ENCODE results near the gene MYL7.
A peak's percentile ranks its signal among the peaks of the same experiment; 100 is the strongest.

Gene MYL7

DNA sequence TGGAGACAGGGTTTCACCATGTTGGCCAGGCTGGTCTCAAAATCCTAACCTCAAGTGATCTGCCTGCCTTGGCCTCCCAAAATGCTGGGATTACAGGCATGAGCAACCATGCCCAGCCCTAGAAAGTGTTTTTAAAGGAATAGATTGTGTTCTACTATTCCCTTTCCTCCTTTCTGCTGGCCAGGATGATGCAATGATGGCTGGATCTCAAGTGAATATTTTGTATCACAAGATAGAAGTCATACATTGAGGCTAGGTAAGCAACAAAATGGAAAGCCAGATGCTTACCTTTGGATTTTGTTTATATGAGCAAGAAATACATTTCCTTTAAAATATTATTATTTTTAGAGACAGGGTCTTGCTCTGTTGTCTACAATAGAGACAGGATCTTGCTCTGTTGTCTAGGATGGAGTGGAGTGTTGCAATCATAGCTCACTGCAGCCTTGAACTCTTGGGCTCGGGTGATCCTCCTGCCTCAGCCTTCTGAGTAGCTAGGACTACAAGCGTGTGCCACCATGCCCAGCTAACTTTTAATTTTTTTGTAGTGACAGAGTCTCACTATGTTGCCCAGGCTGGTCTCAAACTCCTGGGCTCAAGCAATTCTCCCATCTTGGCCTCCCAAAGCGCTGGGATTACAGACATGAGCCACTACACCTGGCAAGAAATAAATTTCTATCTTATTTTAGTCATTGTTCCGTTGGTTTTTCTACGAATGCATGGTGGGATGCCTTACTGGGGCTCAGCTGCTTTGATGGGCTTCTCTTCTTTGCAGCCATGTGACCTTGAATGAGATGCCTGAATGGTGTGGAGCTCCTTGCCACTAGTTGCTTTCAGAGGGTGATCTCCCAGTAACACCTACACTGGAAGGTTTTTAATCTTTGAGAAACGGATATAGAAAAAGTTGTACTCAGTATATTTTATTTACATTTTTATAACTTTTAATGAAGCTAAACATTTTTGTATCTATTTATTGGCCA lies 42.8 kb downstream of the MYL7 start:
- DNase-seq = no peak

DNA sequence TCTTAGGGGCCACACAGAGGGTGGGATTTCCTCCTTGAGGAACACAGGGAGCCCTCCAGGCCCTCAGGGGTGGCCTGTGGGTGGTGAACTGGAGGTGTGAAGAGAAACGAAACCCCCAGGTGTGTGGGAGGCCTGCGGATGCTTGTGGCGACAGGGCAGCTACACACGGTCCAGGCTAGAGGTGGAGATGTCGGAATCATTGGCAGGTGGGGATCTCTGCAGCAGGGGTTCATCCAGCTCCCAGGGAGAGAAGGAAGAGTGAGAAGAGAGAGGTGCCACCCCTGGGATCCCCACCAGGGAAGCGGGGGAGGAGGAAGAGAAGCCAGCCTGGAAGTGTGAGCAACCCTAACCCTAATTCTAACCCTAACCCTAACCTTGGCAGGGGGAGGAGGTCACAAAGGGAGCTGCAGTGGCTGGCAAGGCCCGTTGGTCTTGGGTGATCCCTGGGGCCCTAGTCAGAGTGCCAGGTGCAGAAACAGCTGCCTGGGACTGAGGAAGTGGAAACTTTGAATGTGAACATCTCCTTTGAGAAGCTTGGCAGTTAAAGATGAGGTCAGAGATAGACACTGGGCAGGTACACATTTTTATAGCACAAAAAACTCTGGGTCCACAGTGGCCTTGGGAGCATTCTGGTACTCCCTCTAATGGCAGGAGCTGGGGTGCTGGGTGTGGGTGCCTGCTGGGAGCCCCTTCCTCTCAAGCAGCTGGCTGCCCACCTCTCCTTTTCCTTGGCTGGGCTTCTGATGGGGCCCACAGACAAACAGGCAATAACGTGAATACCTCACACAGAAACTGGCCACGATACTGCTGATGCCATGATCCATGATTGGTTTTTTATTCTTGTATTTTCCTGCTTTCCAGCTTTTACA lies 43.8 kb downstream of the MYL7 start:
- DNase-seq = peak in 1 of 2 donors; percentile 66

DNA sequence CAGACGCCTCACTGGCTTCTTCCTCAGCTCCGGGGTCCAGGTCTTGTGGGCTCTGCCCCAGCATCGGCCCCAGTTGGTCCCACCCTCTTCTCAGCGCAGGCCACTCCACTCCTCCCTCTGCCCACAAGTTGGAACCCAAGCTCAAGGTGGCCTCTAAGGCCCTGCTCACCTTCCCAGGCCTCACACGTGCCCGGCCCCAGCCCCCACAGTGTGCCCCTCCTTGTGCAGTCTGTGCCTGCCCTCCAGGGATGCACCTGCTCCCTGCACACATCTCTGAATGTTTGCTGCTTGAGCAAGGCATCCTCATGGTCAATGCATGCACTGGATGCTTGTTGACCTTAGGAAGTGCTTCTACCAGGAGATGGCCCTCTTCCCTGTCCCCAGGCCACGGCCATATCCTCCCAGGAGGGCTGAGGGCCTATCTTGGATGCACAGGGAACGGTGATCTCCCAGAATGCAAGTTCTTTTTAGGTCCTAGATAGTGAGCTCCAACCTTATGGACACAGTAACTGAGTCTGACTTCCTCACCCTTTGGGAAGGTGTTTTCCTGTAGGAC lies 44.7 kb downstream of the MYL7 start:
- no peak for DNase-seq

DNA sequence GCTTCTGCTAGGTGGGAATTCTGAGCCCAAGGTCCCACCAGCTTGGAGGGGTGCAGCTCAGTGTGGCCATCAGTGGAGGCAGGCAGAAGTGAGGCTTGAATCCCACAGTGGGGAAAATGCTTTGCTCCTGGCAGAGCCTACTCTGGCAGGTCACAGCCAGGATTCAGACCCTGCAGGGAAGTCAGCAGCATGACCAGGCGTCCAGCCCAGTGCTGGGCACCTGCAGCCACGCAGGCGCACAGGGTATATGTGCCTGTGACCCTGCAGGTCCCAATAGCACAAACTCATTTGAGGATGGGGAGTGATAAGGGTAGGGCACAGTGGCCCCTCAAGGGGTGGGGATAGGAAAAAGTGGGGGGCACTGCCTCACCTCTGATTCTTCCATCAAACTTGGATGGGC lies 45.4 kb downstream of the MYL7 start:
- no peak for DNase-seq

DNA sequence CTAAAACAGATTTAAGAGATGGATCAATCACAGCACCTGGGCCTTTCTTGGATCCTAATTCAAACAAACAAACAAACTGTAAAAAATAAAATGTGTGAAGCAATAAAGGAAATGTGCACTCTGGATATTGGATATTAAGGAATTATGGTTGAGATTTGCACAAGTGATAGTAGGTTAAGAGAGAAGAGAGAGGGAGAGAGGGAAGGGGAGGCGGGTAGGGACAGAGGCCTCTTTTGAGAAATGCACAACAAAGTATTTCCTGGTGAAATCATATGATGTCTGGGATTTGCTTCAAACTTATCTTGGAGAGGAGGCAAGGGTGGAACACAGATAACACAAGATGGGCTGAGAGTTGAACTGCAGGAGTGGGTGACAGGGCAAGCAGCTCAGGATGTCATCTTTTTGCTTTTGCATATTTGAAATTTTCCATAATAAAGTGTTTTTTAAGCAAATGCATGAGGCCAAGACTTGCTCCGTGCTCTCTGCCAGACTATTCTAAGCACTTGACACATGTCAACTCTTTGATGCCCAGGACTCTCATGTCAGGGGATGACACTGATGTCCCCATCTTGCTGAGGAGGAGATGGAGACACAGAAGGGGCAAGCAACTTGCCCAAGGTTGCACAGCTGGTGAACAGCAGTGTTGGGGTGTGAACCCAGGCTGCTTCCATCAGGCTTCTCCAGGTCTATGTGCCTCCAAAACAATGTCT lies 46.1 kb downstream of the MYL7 start:
- DNase-seq = no peak

DNA sequence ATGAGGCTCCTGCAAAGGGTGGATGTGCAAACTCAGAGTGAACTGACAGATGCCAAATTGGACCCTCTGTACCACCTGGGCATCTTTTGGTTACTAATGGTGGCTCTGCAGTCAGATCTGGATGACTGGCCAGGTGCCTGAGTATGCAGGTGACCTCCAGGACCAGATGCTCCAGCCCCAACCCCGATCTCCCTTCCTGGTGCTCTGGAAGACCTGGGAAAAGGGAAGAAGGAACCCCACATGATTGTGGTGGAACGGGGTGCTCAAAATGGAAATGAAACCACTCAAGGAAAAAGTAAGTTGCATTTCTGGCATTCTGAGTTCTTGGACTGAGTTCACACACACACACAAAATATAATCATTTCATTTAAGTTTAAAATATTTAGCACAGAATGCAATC lies 46.8 kb downstream of the MYL7 start:
- no peak for DNase-seq

DNA sequence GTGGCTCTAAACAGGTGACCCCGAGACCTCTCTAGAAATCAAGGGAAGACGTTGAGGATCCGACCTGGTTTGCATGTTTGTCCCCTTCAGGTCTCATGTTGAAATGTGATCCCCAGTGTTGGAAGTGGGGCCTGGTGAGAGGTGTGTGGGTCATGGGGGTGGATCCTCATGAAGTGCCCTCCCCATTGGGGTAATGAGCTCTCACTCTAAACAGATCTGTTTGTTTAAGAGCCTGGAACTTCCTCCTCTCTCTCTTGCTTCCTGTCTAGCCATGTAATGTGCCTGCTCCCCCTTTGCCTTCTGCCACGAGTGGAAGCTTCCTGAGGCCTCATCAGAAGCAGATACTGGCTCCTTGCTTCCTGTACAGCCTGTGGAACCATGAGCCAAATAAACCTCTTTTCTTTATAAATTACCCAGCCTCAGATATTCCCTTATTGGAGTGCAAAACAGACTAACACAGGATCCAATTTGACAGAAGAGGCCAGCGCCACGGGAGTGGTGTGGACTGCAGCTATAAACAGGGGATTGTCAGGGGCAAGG lies 48.0 kb downstream of the MYL7 start:
- DNase-seq = no peak
